CD4-positive, alpha-beta T cell (primary cell): ENCODE results near the gene ELOB. TPM values are rescaled to one million over a fixed set of nuclear protein-coding genes. Genes with fewer than 3 reads are reported as not detected.
A peak's percentile ranks its signal among the peaks of the same experiment; 100 is the strongest.

ENCODE experiments used
- ATAC-seq: fragments of 200-7000 bp; cut with Tn5 transposase; one replicate; pipeline ENCODE4 v1.10.0; 2022; ENCODE audit warnings: mild to moderate bottlenecking; ENCODE audit not compliant: poor library complexity
- CTCF ChIA-PET: fragments of 350-600 bp; sonication (Branson Sonifier 250); formaldehyde crosslinking; loops from one replicate; lab custom pipeline; 2021; ENCODE audit warnings: antibody characterized with exemption, inconsistent platforms; lab: Charles Lee
- POLR2A ChIA-PET: fragments of 350-600 bp; sonication (Branson Sonifier 250); formaldehyde crosslinking; loops from one replicate; lab custom pipeline; 2021; ENCODE audit warnings: antibody characterized with exemption, inconsistent platforms; lab: Charles Lee
- DNase-seq, 14 experiments: peaks; one replicate each; pipeline ENCODE4 v3.0.0-alpha.2; 2013 to 2020; ENCODE audit warnings: mixed read lengths in 2 of 14
- H3K27ac ChIP-seq, 2 donors: one replicate each; pipeline versions ENCODE4 v1.5.1 to v1.7.0; 2013; ENCODE audit warnings: low read length in 2 of 2, low read depth in 1 of 2, mild to moderate bottlenecking in 1 of 2
- H3K27me3 ChIP-seq, 2 experiments: 1 replicate in 1 of 2; 2 replicates in 1 of 2; pipeline versions ENCODE4 v1.6.1 to v1.7.0; 2013; ENCODE audit warnings: low read length in 2 of 2, control low read depth in 1 of 2, mild to moderate bottlenecking in 1 of 2, moderate library complexity in 1 of 2; ENCODE audit not compliant: insufficient read depth in 2 of 2, control insufficient read depth in 1 of 2
- H3K36me3 ChIP-seq: one replicate; pipeline ENCODE4 v1.6.1; 2013; ENCODE audit warnings: low read length, control low read depth; ENCODE audit not compliant: insufficient read depth
- H3K4me1 ChIP-seq: one replicate; pipeline ENCODE4 v1.6.1; 2013; ENCODE audit warnings: low read length, control low read depth; ENCODE audit not compliant: insufficient read depth
- H3K4me3 ChIP-seq: one replicate; pipeline ENCODE4 v1.5.1; 2013; ENCODE audit warnings: mild to moderate bottlenecking, low read length, moderate library complexity
- H3K9me3 ChIP-seq, 2 experiments: 1 replicate in 1 of 2; 2 replicates in 1 of 2; pipeline versions ENCODE4 v1.6.1 to v1.7.0; 2013; ENCODE audit warnings: low read length in 2 of 2, mild to moderate bottlenecking in 2 of 2, control low read depth in 1 of 2, moderate library complexity in 1 of 2; ENCODE audit not compliant: control insufficient read depth in 1 of 2, insufficient read depth in 1 of 2
- H3K27ac Mint-ChIP-seq: one replicate; pipeline ENCODE4 v1.8.0; 2020; ENCODE audit warnings: mixed read lengths
- H3K27me3 Mint-ChIP-seq: one replicate; pipeline ENCODE4 v1.8.0; 2021; ENCODE audit warnings: mixed read lengths
- H3K36me3 Mint-ChIP-seq: one replicate; pipeline ENCODE4 v1.8.0; 2021; ENCODE audit warnings: low read depth, mixed read lengths
- H3K4me1 Mint-ChIP-seq: one replicate; pipeline ENCODE4 v1.8.0; 2021; ENCODE audit warnings: low read depth, mixed read lengths
- H3K4me3 Mint-ChIP-seq: one replicate; pipeline ENCODE4 v1.8.0; 2020; ENCODE audit warnings: mild to moderate bottlenecking, mixed read lengths
- H3K9me3 Mint-ChIP-seq: one replicate; pipeline ENCODE4 v1.8.0; 2020; ENCODE audit warnings: mixed read lengths
- intact Hi-C, 2 experiments: fragments of 100-400 bp; cut with DNase I in 1 of 2; cut with micrococcal nuclease in 1 of 2; formaldehyde crosslinking; loops; one replicate each; pipeline versions ENCODE4 v1.15.1 to v1.9.0; 2023 to 2025; cut with DNase I, micrococcal nuclease
- total RNA-seq, 174 experiments: library from RNA in 2 of 174; stranded (reverse) in 2 of 174; gene quantifications; one replicate each; pipeline ENCODE4 v1.2.3 and lab custom pipeline; 2021 to 2026
- TF ChIP-seq, protein P1 (sequence below): fragments of 200-600 bp; IDR thresholded peaks from one replicate; pipeline ENCODE4 v1.8.0; 2022; ENCODE audit warnings: antibody characterized with exemption, mild to moderate bottlenecking

Gene ELOB
- total RNA-seq, 2 experiments from 2014 or later: 102 to 103 TPM

DNA sequence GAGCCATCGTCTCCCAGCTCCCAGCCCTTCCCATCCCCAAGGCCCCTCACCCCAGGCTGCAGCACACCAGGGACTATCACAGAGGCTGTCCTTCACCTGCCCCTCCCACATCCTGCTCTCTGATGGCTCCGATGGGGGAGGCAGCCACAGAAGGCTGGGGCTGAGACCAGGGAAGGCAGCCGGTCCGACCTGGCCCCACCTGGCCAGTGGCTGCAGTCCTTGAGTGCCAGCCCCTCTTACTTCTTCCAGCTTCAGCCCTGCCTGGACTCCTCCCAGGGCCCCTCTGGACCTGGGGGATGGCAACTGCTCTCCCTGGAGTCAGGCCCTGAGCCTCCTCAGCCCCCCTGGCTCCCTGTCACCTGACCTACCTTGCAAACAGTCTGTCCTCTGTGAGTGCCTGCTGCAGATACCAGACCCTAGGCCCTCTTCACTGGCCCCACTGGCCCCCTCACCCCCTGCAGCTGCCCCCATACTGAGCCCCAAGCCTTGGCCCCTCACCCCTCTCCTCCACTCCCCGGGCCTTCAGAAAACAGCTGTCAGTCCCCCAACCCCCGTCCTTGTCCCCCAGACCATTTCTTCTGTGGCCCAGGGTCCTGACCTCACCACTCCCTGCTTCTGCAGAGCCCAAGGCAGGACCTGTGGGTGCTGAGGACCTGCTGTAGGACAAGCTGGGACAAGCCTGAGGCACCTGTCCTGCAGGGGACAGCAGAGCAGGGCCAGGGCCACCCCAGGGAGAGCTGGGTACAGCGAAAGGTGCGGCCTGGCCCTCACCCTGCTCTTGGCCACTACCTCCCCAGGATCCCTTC is 37.3 kb downstream of the ELOB start:
- Mint-ChIP-seq H3K4me1 (no peaks in the 10 kb centered on the region), H3K27me3 (no peaks in the 10 kb centered on the region), H3K9me3 (no peaks in the 10 kb centered on the region), H3K4me3 (no peak overlapping the region), H3K36me3 (no peaks in the 10 kb centered on the region), H3K27ac (no peak overlapping the region)
- Histone ChIP-seq H3K36me3 (no peaks in the 10 kb centered on the region), H3K9me3 (peaks cover 0 to 5% of the 10 kb centered on the region in 2 experiments), H3K4me3 (no peak overlapping the region), H3K4me1 (no peaks in the 10 kb centered on the region), H3K27ac (no peak overlapping the region), H3K27me3 (no peaks in the 10 kb centered on the region)
- CTCF ChIA-PET: no interaction called here
- POLR2A ChIA-PET: interaction anchor here (0.6 kb wide), 1 partner anchor 900 kb away, joined by 3 read pairs; no protein-coding TSS in a partner anchor
- peak; percentile 34 for ATAC-seq
- intact Hi-C loops: no loop called here
- DNase-seq: no peak
- TF ChIP-seq, protein P1, sequence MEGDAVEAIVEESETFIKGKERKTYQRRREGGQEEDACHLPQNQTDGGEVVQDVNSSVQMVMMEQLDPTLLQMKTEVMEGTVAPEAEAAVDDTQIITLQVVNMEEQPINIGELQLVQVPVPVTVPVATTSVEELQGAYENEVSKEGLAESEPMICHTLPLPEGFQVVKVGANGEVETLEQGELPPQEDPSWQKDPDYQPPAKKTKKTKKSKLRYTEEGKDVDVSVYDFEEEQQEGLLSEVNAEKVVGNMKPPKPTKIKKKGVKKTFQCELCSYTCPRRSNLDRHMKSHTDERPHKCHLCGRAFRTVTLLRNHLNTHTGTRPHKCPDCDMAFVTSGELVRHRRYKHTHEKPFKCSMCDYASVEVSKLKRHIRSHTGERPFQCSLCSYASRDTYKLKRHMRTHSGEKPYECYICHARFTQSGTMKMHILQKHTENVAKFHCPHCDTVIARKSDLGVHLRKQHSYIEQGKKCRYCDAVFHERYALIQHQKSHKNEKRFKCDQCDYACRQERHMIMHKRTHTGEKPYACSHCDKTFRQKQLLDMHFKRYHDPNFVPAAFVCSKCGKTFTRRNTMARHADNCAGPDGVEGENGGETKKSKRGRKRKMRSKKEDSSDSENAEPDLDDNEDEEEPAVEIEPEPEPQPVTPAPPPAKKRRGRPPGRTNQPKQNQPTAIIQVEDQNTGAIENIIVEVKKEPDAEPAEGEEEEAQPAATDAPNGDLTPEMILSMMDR: no peak

DNA sequence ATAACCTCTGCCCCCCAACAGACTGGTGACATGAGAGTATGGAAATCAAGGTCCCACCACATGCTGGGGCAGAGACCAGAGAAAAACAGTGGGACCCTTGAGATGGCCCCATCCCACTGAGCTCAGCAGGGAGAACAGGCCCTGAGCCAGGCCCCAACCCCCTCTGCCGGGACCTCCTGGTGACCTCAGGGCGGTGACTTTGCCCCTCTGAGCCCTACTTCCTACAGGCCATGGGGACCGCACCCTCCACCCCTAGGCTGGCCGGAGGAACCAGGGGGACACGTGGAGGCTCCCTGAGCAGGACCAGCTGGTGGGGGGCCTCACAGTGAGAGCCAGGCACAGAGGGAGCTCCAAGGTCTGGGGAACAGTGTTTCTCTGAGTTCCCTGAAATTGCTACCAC is 38.5 kb downstream of the ELOB start:
- POLR2A ChIA-PET: no interaction called here

DNA sequence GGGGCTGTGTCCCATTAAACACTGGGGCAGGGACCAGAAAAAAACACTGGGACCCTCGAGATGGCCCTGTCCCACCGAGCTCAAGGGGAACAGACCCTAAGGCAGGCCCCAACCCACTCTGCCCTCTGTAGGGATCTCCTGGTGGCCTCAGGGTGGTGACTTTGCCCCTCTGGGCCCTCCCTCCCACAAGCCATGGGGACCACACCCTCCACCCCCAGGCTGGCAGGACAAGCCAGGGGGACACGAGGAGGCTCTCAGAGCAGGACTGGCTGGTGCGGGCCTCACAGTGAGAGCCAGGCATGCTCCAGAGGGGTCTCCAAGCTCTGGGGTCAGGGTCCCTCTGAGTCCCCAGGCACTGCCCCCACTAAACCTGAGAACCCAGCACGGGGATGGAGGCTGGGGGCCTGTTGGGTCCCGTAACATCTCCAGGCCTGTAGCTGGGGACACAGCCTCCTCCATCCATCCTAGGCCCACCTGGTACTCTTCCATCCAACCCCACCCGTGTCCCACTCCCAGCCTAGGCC is 39.1 kb downstream of the ELOB start:
- ATAC-seq (no peak), DNase-seq (peak in 1 of 14 experiments; percentile 14)
- POLR2A ChIA-PET: no interaction called here
- Mint-ChIP-seq H3K36me3 (no peaks in the 10 kb centered on the region), H3K27ac (no peak overlapping the region), H3K27me3 (no peaks in the 10 kb centered on the region), H3K4me3 (no peak overlapping the region), H3K9me3 (no peaks in the 10 kb centered on the region), H3K4me1 (no peaks in the 10 kb centered on the region)
- no peaks in the 10 kb centered on the region for H3K27me3 ChIP-seq
- H3K36me3 ChIP-seq: no peaks in the 10 kb centered on the region
- TF ChIP-seq, protein P1: no peak
- peaks cover 0 to 5% of the 10 kb centered on the region in 2 experiments for H3K9me3 ChIP-seq
- no peak overlapping the region for H3K4me3 ChIP-seq
- H3K4me1 ChIP-seq: no peaks in the 10 kb centered on the region
- intact Hi-C loops: no loop called here
- CTCF ChIA-PET: no interaction called here
- H3K27ac ChIP-seq: no peak overlapping the region

More for the DNA sequence above, 38.5 kb downstream of the ELOB start:
- no peaks in the 10 kb centered on the region for H3K36me3 Mint-ChIP-seq
- TF ChIP-seq, protein P1: no peak
- Histone ChIP-seq H3K27ac (no peak overlapping the region), H3K4me1 (no peaks in the 10 kb centered on the region), H3K4me3 (no peak overlapping the region), H3K9me3 (peaks cover 0 to 5% of the 10 kb centered on the region in 2 experiments), H3K36me3 (no peaks in the 10 kb centered on the region), H3K27me3 (no peaks in the 10 kb centered on the region)
- no peaks in the 10 kb centered on the region for H3K4me1 Mint-ChIP-seq
- no peaks in the 10 kb centered on the region for H3K9me3 Mint-ChIP-seq
- intact Hi-C loops: no loop called here
- CTCF ChIA-PET: no interaction called here
- no peak overlapping the region for H3K4me3 Mint-ChIP-seq
- DNase-seq (no peak), ATAC-seq (no peak)
- no peaks in the 10 kb centered on the region for H3K27me3 Mint-ChIP-seq
- no peak overlapping the region for H3K27ac Mint-ChIP-seq
